Thyroid gland (tissue), 4 donors: Measurements from ENCODE around the gene OR9A4.

Source experiments
- POLR2A ChIP-seq, 2 donors: fragments of 450-650 bp; IDR thresholded peaks; one replicate each; pipeline ENCODE4 v1.6.1; 2017; ENCODE audit warnings: antibody characterized with exemption in 2 of 2, mild to moderate bottlenecking in 2 of 2, moderate library complexity in 1 of 2
- TF ChIP-seq, protein P1 (sequence below), 6 experiments: fragments of 200-600 bp in 3 of 6; fragments of 450-650 bp in 3 of 6; sonication (generic) in 3 of 6; IDR thresholded peaks; one replicate each; pipeline ENCODE4 v1.5.1; 2016 to 2019; ENCODE audit warnings: antibody characterized with exemption in 6 of 6, mild to moderate bottlenecking in 2 of 6, inconsistent platforms in 1 of 6, moderate library complexity in 1 of 6

DNA sequence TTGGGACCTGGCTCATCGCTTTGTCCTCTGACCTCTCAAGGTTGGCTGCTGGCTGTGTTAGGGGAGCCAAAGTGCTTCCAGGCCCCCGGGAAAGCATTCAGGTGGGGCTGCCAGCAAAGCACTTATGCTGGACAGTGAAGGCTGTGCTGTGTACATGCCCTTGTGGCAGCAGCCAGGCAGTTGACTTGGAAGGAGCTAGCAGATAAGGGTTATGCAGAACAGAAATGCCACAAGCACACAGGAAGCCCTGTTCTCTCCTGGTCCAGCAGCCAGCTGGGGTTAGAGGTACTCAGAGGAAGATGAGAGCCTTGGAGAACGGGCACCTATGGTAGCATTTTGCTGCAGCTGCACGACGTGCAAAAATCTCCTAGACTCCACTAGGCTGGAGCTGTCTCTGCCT lies 35.2 kb upstream of the OR9A4 start:
- no peak for TF ChIP-seq POLR2A (IDR thresholded peaks at IDR 0.05)
- TF ChIP-seq, protein P1, sequence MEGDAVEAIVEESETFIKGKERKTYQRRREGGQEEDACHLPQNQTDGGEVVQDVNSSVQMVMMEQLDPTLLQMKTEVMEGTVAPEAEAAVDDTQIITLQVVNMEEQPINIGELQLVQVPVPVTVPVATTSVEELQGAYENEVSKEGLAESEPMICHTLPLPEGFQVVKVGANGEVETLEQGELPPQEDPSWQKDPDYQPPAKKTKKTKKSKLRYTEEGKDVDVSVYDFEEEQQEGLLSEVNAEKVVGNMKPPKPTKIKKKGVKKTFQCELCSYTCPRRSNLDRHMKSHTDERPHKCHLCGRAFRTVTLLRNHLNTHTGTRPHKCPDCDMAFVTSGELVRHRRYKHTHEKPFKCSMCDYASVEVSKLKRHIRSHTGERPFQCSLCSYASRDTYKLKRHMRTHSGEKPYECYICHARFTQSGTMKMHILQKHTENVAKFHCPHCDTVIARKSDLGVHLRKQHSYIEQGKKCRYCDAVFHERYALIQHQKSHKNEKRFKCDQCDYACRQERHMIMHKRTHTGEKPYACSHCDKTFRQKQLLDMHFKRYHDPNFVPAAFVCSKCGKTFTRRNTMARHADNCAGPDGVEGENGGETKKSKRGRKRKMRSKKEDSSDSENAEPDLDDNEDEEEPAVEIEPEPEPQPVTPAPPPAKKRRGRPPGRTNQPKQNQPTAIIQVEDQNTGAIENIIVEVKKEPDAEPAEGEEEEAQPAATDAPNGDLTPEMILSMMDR (IDR thresholded peaks at IDR 0.05): no peak
